Caco-2 (cell line): ENCODE results near the gene CCDC102A. TPM values are rescaled to one million over a fixed set of nuclear protein-coding genes. Genes with fewer than 3 reads are reported as not detected.

Experiments used
- BruUV-seq: library from RNA; stranded (reverse); fragments of 400-500 nt; replicated peaks from 2 replicates; lab custom pipeline; 2021; lab: Mats Ljungman, UMichigan
- CTCF ChIA-PET: fragments of 300-600 bp; sonication (Branson Sonifier 250); formaldehyde crosslinking; loops from one replicate; lab custom pipeline; 2022; ENCODE audit warnings: antibody characterized with exemption; lab: Charles Lee
- POLR2A ChIA-PET: fragments of 300-600 bp; sonication (Branson Sonifier 250); formaldehyde crosslinking; loops from one replicate; lab custom pipeline; 2022; ENCODE audit warnings: antibody characterized with exemption; lab: Charles Lee
- DNase-seq, 2 experiments: peaks; one replicate each; pipeline versions ENCODE4 v3.0.0 to v3.0.0-alpha.2; 2020 to 2022
- H3K27me3 ChIP-seq: replicated peaks from 2 replicates; pipeline ENCODE4 v1.6.0; 2011; ENCODE audit warnings: low read length; ENCODE audit not compliant: control insufficient read depth, insufficient read depth
- H3K36me3 ChIP-seq: 2 replicates; pipeline ENCODE4 v1.5.1; 2011; ENCODE audit warnings: low read length; ENCODE audit not compliant: control insufficient read depth, insufficient read depth
- H3K4me1 ChIP-seq: fragments of 250-450 bp; sonication (Bioruptor Pico); 2 replicates; pipeline ENCODE4 v1.5.1; 2020; ENCODE audit warnings: mild to moderate bottlenecking
- H3K4me3 ChIP-seq: 2 replicates; pipeline ENCODE4 v1.5.1; 2011; ENCODE audit warnings: low read depth, mild to moderate bottlenecking, control low read depth, low read length
- H3K9me3 ChIP-seq: fragments of 250-450 bp; sonication (Bioruptor Pico); 2 replicates; pipeline ENCODE4 v1.5.1; 2020; ENCODE audit warnings: mild to moderate bottlenecking, moderate library complexity
- H3K27ac Mint-ChIP-seq: one replicate; pipeline ENCODE4 v1.8.0; 2022; ENCODE audit warnings: mixed read lengths; ENCODE audit not compliant: unreplicated experiment
- H3K27me3 Mint-ChIP-seq: one replicate; pipeline ENCODE4 v1.8.0; 2022; ENCODE audit warnings: mixed read lengths; ENCODE audit not compliant: insufficient read depth, unreplicated experiment
- H3K36me3 Mint-ChIP-seq: one replicate; pipeline ENCODE4 v1.8.0; 2022; ENCODE audit warnings: mild to moderate bottlenecking, mixed read lengths; ENCODE audit not compliant: insufficient read depth, unreplicated experiment
- H3K4me1 Mint-ChIP-seq: one replicate; pipeline ENCODE4 v1.8.0; 2022; ENCODE audit warnings: low read depth, mixed read lengths; ENCODE audit not compliant: unreplicated experiment
- H3K4me3 Mint-ChIP-seq: one replicate; pipeline ENCODE4 v1.8.0; 2022; ENCODE audit warnings: mild to moderate bottlenecking, moderate library complexity, mixed read lengths; ENCODE audit not compliant: unreplicated experiment
- H3K9me3 Mint-ChIP-seq: one replicate; pipeline ENCODE4 v1.8.0; 2022; ENCODE audit warnings: mixed read lengths; ENCODE audit not compliant: unreplicated experiment
- intact Hi-C: fragments of 100-400 bp; cut with micrococcal nuclease; formaldehyde crosslinking; loops from one replicate; pipeline ENCODE4 v1.10.0; 2022; ENCODE audit not compliant: unreplicated experiment
- total RNA-seq: library from RNA; stranded (reverse); gene quantifications from 2 replicates; pipeline ENCODE4 v1.2.3, GENCODE V29; 2022
- TF ChIP-seq, protein P1 (sequence below), 2 experiments: fragments of 200-600 bp in 1 of 2; IDR thresholded peaks; 1 replicate in 1 of 2; 2 replicates in 1 of 2; pipeline versions ENCODE4 v1.5.1 to v1.8.0; 2011 to 2022; ENCODE audit warnings: antibody characterized with exemption in 1 of 2, control low read depth in 1 of 2, inconsistent platforms in 1 of 2, low read depth in 1 of 2, low read length in 1 of 2, mild to moderate bottlenecking in 1 of 2, moderate library complexity in 1 of 2; ENCODE audit not compliant: insufficient read depth in 1 of 2, severe bottlenecking in 1 of 2, unreplicated experiment in 1 of 2

The CCDC102A gene
- total RNA-seq, 1 experiment from 2014 or later: 11.8 TPM

DNA sequence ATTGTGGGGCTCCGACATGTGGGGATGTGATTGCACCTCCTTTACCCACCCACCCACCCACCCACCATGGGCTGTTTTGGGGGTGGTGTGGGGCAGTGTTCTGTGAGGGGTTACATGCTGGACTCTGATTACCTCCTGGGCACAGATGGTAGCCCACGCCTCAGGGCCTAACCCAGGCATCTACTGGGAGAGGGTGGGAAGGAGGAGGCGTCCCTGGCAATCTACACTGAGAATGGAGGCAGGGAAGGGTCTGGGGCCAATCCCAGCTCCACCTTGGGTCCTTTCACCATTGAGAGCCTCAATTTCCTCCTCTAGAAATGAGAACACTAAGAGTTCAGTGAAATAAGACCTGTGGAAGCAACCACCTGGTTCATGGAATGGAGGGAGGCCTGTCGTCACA lies 38.3 kb downstream of the CCDC102A start:
- BruUV-seq: no TSS peak
- POLR2A ChIA-PET: no interaction called here
- Histone ChIP-seq H3K4me1 (no peaks in the 10 kb centered on the region; the same call in 1 of the 2 replicates), H3K4me3 (no peak overlapping the region), H3K9me3 (no peaks in the 10 kb centered on the region), H3K36me3 (no peaks in the 10 kb centered on the region), H3K27me3 (no peaks in the 10 kb centered on the region)
- peaks cover 7% of the 10 kb centered on the region for H3K4me1 Mint-ChIP-seq
- H3K27ac Mint-ChIP-seq: no peak overlapping the region
- intact Hi-C loops: no loop called here
- H3K36me3 Mint-ChIP-seq: no peaks in the 10 kb centered on the region
- H3K27me3 Mint-ChIP-seq: no peaks in the 10 kb centered on the region
- DNase-seq: no peak
- no peak overlapping the region for H3K4me3 Mint-ChIP-seq
- TF ChIP-seq, protein P1, sequence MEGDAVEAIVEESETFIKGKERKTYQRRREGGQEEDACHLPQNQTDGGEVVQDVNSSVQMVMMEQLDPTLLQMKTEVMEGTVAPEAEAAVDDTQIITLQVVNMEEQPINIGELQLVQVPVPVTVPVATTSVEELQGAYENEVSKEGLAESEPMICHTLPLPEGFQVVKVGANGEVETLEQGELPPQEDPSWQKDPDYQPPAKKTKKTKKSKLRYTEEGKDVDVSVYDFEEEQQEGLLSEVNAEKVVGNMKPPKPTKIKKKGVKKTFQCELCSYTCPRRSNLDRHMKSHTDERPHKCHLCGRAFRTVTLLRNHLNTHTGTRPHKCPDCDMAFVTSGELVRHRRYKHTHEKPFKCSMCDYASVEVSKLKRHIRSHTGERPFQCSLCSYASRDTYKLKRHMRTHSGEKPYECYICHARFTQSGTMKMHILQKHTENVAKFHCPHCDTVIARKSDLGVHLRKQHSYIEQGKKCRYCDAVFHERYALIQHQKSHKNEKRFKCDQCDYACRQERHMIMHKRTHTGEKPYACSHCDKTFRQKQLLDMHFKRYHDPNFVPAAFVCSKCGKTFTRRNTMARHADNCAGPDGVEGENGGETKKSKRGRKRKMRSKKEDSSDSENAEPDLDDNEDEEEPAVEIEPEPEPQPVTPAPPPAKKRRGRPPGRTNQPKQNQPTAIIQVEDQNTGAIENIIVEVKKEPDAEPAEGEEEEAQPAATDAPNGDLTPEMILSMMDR (IDR thresholded peaks at IDR 0.05; ENCODE audit: insufficient read depth in 1 of 2, low read depth in 1 of 2, low read length in 1 of 2, severe bottlenecking in 1 of 2, unreplicated experiment in 1 of 2): no peak
- CTCF ChIA-PET: no interaction called here
- no peaks in the 10 kb centered on the region for H3K9me3 Mint-ChIP-seq

DNA sequence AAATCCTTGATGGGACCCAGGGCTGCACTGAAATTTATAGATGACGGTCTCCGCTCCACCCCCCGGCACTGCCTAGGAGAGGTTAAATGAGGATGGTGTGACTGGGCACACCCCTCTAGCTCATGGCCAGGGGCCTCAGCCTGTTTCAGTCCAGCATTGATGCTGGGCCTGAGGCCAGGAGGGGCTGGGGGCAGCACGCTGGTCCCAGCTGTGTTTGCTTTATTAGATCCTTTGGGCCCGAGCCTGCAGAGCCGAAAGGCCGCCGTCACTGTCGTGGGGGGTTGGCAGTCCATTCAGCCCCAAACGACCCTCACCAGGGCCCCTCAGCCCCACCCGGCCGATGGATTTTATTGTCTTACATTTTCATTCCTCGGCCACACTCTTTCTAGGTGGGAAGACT lies 39.2 kb downstream of the CCDC102A start:
- Mint-ChIP-seq H3K4me3 (no peak overlapping the region), H3K27me3 (no peaks in the 10 kb centered on the region), H3K27ac (no peak overlapping the region), H3K36me3 (no peaks in the 10 kb centered on the region), H3K9me3 (no peaks in the 10 kb centered on the region), H3K4me1 (peaks cover 2% of the 10 kb centered on the region)
- Histone ChIP-seq H3K9me3 (no peaks in the 10 kb centered on the region), H3K4me1 (no peaks in the 10 kb centered on the region; the same call in 1 of the 2 replicates), H3K27me3 (no peaks in the 10 kb centered on the region), H3K4me3 (no peak overlapping the region), H3K36me3 (no peaks in the 10 kb centered on the region)
- intact Hi-C loops: no loop called here
- ChIA-PET POLR2A (no interaction called here), CTCF (interaction anchor here (0.6 kb wide), 1 partner anchor 11 kb away, joined by 5 read pairs; the partner anchor contains the start of gene DOK4)
- no peak for DNase-seq
- no TSS peak for BruUV-seq
- TF ChIP-seq, protein P1 (IDR thresholded peaks at IDR 0.05; ENCODE audit: insufficient read depth in 1 of 2, low read depth in 1 of 2, low read length in 1 of 2, severe bottlenecking in 1 of 2, unreplicated experiment in 1 of 2): no peak

DNA sequence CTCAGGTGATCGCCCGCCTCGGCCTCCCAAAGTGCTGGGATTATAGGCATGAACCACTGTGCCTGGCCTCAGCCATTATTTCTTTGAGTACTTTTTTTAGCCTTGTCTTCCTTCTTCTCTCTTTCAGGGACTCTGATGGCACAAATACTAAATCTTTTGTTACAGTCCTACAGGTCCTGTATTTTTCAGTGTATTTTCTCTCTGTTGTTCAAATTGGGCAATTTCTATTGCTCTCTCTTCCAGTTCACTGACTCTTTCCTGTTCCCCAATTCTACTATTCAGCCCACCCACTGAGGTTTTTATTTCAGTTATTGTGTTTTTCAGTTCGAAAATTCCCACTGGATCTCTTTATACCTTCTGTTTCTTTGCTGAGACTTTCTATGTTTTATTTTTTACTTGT lies 42.6 kb downstream of the CCDC102A start:
- Histone ChIP-seq H3K4me1 (no peaks in the 10 kb centered on the region), H3K9me3 (no peaks in the 10 kb centered on the region), H3K36me3 (no peaks in the 10 kb centered on the region), H3K27me3 (no peaks in the 10 kb centered on the region), H3K4me3 (no peak overlapping the region)
- Mint-ChIP-seq H3K4me1 (no peaks in the 10 kb centered on the region), H3K4me3 (no peak overlapping the region), H3K9me3 (no peaks in the 10 kb centered on the region), H3K27ac (no peak overlapping the region), H3K27me3 (no peaks in the 10 kb centered on the region), H3K36me3 (no peaks in the 10 kb centered on the region)
- CTCF ChIA-PET: interaction anchor here (0.5 kb wide), 1 partner anchor 191 kb away, joined by 5 read pairs; no protein-coding TSS in a partner anchor
- intact Hi-C loops: no loop called here
- DNase-seq: no peak
- TF ChIP-seq, protein P1 (IDR thresholded peaks at IDR 0.05; ENCODE audit: insufficient read depth in 1 of 2, low read depth in 1 of 2, low read length in 1 of 2, severe bottlenecking in 1 of 2, unreplicated experiment in 1 of 2): no peak
- no TSS peak for BruUV-seq
- POLR2A ChIA-PET: no interaction called here
